HG03354 (cell line): ENCODE results near the gene RAB3D.

Experiments used
- ATAC-seq: cut with Tn5 transposase; IDR thresholded peaks from one replicate; pipeline ENCODE4 v1.9.1; 2021; ENCODE audit warnings: mild to moderate bottlenecking; ENCODE audit not compliant: unreplicated experiment, poor library complexity, severe bottlenecking

Gene RAB3D

GRCh38 chr19:11306337-11306736 lies 33.1 kb downstream of the RAB3D start:
- no peak for ATAC-seq

GRCh38 chr19:11304936-11305335 lies 34.5 kb downstream of the RAB3D start:
- no peak for ATAC-seq

GRCh38 chr19:11300811-11301120 lies 38.7 kb downstream of the RAB3D start:
- ATAC-seq = no peak

- ATAC-seq = no peak
Measured at GRCh38 chr19:11299946-11300810, 39.3 kb downstream of the RAB3D start.

- no peak for ATAC-seq
Measured at GRCh38 chr19:11296264-11296663, 43.2 kb downstream of the RAB3D start.

GRCh38 chr19:11295665-11296245 lies 43.7 kb downstream of the RAB3D start, which contains the start of gene TSPAN16:
TSPAN16 (plus strand) TSS chr19:11296160; CDS start chr19:11296298, 138 bp downstream.
- ATAC-seq = no peak

- no peak for ATAC-seq
Measured at GRCh38 chr19:11295180-11295579, 44.3 kb downstream of the RAB3D start.

GRCh38 chr19:11293433-11294389 lies 45.7 kb downstream of the RAB3D start:
- ATAC-seq = no peak

- no peak for ATAC-seq
Measured at GRCh38 chr19:11291991-11292390, 47.5 kb downstream of the RAB3D start.

- no peak for ATAC-seq
Measured at GRCh38 chr19:11291415-11291814, 48.0 kb downstream of the RAB3D start.

- no peak for ATAC-seq
Measured at GRCh38 chr19:11290256-11290655, 49.2 kb downstream of the RAB3D start.

- no peak for ATAC-seq
Measured at GRCh38 chr19:11288349-11288748, 51.1 kb downstream of the RAB3D start.

GRCh38 chr19:11286312-11286974 lies 53.0 kb downstream of the RAB3D start:
- no peak for ATAC-seq

- no peak for ATAC-seq
Measured at GRCh38 chr19:11284515-11284914, 54.9 kb downstream of the RAB3D start.

GRCh38 chr19:11281356-11282049 lies 58.0 kb downstream of the RAB3D start:
- ATAC-seq = no peak

- ATAC-seq = no peak
Measured at GRCh38 chr19:11279505-11280236, 59.8 kb downstream of the RAB3D start.

- no peak for ATAC-seq
Measured at GRCh38 chr19:11278670-11279069, 60.8 kb downstream of the RAB3D start.

- no peak for ATAC-seq
Measured at GRCh38 chr19:11274533-11275086, 64.8 kb downstream of the RAB3D start.
